Testis (tissue), 2 donors: Measurements from ENCODE around the gene FBXL7.

Experiments
- CTCF ChIP-seq, 3 experiments: fragments of 450-650 bp in 2 of 3; fragments of 200-600 bp in 1 of 3; sonication (generic) in 1 of 3; IDR thresholded peaks; one replicate each; pipeline ENCODE4 v1.5.1; 2016 to 2019; ENCODE audit warnings: antibody characterized with exemption in 3 of 3, mild to moderate bottlenecking in 2 of 3, moderate library complexity in 1 of 3
- POLR2A ChIP-seq: fragments of 450-650 bp; IDR thresholded peaks from one replicate; pipeline ENCODE4 v1.6.1; 2017; ENCODE audit warnings: antibody characterized with exemption, mild to moderate bottlenecking, moderate library complexity

GRCh38 chr5:15452781-15453180 lies 47.2 kb upstream of the FBXL7 start:
- TF ChIP-seq CTCF (IDR thresholded peaks at IDR 0.05) (no peak), POLR2A (no peak)
